Inferior parietal cortex (tissue), 1 donor: ENCODE measurements around the gene OR6V1.
"Not testable (repeated sequence)": the region's sequence is repeated elsewhere in the genome, so short reads cannot be mapped to it uniquely, and the experiment has no call there.

Experiments used
- DNase-seq: peaks from one replicate; pipeline ENCODE4 v3.0.0-alpha.2; 2016; ENCODE audit errors: extremely low spot score

OR6V1 gene

GRCh38 chr7:143042790-143043271, 9.3 kb upstream of the OR6V1 start:
- no peak for DNase-seq

DNA sequence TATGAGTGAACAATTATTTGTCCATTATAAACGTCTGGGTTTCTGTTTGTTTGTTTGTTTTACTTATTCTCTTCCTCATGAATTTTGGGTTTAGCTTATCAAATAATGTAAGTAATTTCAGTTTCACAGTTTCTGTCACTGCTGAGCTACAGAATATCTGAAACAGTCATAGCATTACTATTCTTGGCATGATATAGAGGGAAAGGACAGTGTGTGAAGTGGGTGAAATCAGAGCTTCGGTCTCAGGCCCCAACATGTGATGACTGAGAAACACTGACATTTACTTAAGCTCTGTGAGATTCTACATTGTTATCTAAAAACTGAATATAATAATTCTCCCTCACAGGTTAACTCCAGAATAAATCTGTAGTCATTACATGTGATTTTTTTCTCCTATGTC, 8.8 kb upstream of the OR6V1 start:
- DNase-seq = no peak

- no peak for DNase-seq
These were observed 5.7 kb upstream of the OR6V1 start for GRCh38 chr7:143046426-143046851.

DNA sequence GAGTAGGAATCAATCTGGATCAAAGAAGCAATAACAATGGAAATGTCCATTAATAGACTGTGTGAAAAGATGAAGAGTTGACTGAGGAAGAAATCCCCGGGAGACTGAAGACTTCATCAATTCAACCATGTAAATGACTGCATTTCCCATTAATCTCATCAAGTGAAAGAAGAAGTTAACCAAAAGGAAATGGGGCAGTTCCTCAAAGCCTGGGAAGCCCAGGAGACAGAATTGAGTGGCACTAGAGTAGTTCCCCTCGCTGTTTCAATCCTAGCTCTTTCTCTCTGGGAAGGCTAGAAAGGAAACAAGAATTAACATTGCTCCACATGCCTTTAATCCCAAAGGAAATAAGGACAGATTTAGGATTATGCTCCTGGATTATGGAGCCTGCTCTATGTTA, 4.8 kb upstream of the OR6V1 start:
- DNase-seq = no peak

DNA sequence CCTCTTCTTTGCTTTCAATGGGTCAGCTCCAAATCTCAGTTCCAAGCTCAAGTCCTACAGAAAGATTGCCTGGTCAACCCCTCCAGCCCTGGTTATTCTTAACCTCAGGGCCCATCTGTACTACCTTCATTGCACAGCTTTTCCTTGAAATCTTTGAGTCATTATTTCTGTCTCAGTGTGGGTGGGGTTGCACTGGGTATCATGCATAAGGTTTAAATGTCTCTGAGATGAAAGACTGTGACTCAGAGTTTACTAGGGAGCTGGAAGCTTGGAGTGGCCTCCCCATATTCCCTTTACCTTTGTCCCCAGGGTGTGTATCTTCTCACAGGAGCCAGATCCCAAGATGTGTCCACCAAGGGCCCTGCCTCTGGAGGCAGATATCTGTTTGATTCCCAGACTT, 3.3 kb upstream of the OR6V1 start:
- DNase-seq = no peak

DNA sequence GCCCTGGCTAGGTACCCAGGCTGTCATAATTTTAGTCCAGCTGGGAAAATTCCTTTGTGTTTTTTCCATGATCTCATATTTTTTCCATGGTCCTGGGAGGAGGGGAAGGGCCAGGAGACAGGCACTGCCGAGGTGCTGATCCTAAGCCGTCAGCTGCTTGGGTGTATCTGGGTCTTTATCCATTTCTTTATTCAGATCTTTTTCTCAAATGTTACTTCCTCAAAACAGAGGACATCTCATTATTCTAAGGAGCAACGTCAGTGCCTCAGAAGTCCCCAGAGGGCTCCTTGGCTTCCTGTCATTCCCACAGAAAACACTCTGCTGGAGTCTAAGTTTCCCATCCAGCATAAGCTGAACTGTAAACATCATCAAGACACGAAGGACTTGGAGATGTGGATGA, 2.8 kb upstream of the OR6V1 start:
- no peak for DNase-seq

- DNase-seq = no peak
These were observed 1.2 kb upstream of the OR6V1 start for GRCh38 chr7:143050931-143051330.

- no peak for DNase-seq
These were observed 2.5 kb downstream of the OR6V1 start for GRCh38 chr7:143054621-143055020.

DNA sequence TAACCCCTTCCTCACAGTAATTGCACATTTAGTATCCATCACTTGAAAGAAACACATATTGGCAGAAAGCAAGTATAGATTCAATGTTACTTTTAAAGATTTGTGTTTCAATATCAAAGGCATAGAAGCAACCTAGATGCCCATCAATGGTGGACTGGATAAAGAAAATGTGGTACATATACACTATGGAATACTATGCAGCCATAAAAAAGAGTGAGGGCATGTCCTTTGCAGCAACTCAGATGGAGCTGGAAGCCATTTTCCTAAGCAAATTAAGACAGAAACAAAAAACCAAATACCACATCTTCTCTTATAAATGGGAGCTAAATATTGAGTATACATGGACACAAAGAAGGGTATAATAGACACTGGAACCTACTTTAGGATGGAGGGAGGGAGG, 3.6 kb downstream of the OR6V1 start:
- no peak for DNase-seq

- DNase-seq = no peak
These were observed 11.6 kb downstream of the OR6V1 start for GRCh38 chr7:143063741-143064140.

- no peak for DNase-seq
These were observed 16.3 kb downstream of the OR6V1 start for GRCh38 chr7:143068446-143068845.

DNA sequence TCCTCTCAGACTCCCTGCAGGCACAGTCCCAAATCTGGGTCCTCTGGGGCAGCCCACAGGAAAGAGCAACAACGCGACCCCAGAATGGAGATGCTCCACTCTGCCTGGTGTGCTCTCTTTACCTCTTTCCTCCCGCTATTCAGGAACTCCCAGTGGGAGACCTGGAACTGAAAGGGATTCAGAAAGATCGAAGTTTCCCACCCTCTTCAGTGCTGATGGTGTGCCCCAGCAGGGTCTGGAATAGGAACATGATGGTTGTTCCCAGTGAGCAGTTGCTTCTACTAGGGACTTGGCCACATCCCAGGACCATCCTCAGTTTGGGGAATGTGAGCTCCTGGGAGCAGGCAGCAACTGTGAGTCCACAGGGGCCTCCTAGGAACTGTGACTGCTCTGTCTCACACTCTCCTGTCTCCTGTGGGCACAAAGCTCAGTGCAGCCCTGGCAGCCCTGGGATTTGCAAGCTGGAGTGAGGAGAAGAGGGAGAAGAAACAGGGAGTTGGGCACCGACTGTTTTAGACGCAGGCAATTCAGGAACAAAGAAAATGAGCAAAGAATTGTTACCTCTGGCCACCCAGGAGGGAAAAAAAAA, 17.9 kb downstream of the OR6V1 start:
- DNase-seq = no peak

- DNase-seq = no peak
These were observed 21.4 kb downstream of the OR6V1 start for GRCh38 chr7:143073556-143073955.

GRCh38 chr7:143074141-143074540, 22.0 kb downstream of the OR6V1 start:
- no peak for DNase-seq

GRCh38 chr7:143085109-143085508, 33.0 kb downstream of the OR6V1 start:
- no peak for DNase-seq

DNA sequence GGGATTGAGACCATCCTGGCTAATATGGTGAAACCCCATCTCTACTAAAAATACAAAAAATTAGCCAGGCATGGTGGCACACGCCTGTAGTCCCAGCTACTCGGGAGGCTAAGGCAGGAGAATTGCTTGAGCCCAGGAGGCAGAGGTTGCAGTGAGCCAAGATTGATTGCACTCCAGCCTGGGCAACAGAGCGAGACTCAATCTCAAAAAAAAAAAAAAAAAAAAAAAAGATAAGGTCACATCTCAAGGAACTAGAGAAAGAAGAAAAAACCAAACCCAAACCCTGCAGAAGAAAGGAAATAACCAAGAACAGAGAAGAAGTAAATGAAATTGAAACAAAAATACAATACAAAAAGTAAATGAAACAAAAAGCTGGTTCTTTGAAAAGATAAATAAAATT, 33.5 kb downstream of the OR6V1 start:
- not testable (repeated sequence) for DNase-seq

GRCh38 chr7:143088549-143089231, 36.5 kb downstream of the OR6V1 start:
- DNase-seq = not testable (repeated sequence)

- DNase-seq = no peak
These were observed 44.0 kb downstream of the OR6V1 start for GRCh38 chr7:143096146-143096545.

DNA sequence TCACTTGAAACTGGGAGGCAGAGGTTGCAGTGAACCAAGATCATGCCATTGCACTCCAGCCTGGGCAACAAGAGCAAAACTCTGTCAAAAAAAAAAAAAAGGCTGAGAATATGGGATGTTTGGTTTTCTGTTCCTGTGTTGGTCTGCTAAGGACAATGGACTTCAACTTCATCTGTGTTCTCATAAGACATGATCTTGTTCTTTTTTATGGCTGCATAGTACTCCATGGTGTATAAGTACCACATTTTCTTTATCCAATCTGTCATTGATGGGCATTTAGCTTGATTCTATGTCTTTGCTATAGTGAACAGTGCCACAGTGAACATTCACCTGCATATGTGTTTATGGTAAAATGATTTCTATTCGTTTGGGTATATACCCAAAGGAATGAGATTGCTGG, 47.4 kb downstream of the OR6V1 start:
- not testable (repeated sequence) for DNase-seq
